Thyroid gland (tissue), 4 donors: ENCODE results near the gene NPHS1.

Source experiments
- CTCF ChIP-seq, 6 experiments: fragments of 200-600 bp in 3 of 6; fragments of 450-650 bp in 3 of 6; sonication (generic) in 3 of 6; IDR thresholded peaks; one replicate each; pipeline ENCODE4 v1.5.1; 2016 to 2019; ENCODE audit warnings: antibody characterized with exemption in 6 of 6, mild to moderate bottlenecking in 2 of 6, inconsistent platforms in 1 of 6, moderate library complexity in 1 of 6
- POLR2A ChIP-seq, 2 donors: fragments of 450-650 bp; IDR thresholded peaks; one replicate each; pipeline ENCODE4 v1.6.1; 2017; ENCODE audit warnings: antibody characterized with exemption in 2 of 2, mild to moderate bottlenecking in 2 of 2, moderate library complexity in 1 of 2

- TF ChIP-seq POLR2A (IDR thresholded peaks at IDR 0.05) (no peak), CTCF (IDR thresholded peaks at IDR 0.05) (no peak)
These were observed 17.2 kb upstream of the NPHS1 start for GRCh38 chr19:35869327-35870123.
